GM13976 (cell line): ENCODE results near the gene CDKL4.
"Not testable (repeated sequence)": the region's sequence is repeated elsewhere in the genome, so short reads cannot be mapped to it uniquely, and the experiment has no call there.

ENCODE experiments used
- DNase-seq: peaks from one replicate; pipeline ENCODE4 v3.0.0; 2012; ENCODE audit warnings: low spot score
- in situ Hi-C: fragments of 300-500 bp; cut with MboI; formaldehyde crosslinking; loops from one replicate; pipeline ENCODE4 v1.12.0; 2022; ENCODE audit warnings: low sequenced_read_pairs, mixed read lengths, inconsistent platforms; ENCODE audit not compliant: unreplicated experiment
- TF ChIP-seq, protein P1 (sequence below): IDR thresholded peaks from 2 replicates; pipeline ENCODE4 v1.5.1; 2012; ENCODE audit warnings: borderline replicate concordance, mild to moderate bottlenecking; ENCODE audit not compliant: insufficient read depth; ENCODE audit errors: extremely low read depth, missing control alignments, control extremely low read depth

Gene CDKL4

DNA sequence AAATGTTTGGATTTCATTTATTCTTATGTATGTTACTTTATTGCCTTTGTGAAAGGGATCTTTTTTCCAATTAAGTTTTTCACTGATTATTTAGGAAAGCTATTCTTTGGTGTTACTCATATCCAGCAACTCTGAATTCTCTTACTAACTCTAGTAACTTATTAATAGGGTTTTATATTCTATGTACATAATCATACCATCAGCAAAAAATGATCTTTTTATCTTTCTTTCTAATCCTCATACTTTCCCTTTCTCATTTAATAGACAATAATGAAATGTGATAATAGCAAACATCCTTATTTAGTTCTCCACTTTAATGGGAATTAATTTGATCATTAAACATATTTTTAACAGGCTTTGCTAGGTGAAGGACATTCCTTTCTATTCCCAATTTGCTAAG lies 12.3 kb upstream of the CDKL4 start:
- TF ChIP-seq, protein P1, sequence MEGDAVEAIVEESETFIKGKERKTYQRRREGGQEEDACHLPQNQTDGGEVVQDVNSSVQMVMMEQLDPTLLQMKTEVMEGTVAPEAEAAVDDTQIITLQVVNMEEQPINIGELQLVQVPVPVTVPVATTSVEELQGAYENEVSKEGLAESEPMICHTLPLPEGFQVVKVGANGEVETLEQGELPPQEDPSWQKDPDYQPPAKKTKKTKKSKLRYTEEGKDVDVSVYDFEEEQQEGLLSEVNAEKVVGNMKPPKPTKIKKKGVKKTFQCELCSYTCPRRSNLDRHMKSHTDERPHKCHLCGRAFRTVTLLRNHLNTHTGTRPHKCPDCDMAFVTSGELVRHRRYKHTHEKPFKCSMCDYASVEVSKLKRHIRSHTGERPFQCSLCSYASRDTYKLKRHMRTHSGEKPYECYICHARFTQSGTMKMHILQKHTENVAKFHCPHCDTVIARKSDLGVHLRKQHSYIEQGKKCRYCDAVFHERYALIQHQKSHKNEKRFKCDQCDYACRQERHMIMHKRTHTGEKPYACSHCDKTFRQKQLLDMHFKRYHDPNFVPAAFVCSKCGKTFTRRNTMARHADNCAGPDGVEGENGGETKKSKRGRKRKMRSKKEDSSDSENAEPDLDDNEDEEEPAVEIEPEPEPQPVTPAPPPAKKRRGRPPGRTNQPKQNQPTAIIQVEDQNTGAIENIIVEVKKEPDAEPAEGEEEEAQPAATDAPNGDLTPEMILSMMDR = no peak
- no peak for DNase-seq
- in situ Hi-C loops = no loop called here

- TF ChIP-seq, protein P1 = no peak
- no peak for DNase-seq
- in situ Hi-C loops = no loop called here
These were observed 9.2 kb upstream of the CDKL4 start for GRCh38 chr2:39252888-39253518.

DNA sequence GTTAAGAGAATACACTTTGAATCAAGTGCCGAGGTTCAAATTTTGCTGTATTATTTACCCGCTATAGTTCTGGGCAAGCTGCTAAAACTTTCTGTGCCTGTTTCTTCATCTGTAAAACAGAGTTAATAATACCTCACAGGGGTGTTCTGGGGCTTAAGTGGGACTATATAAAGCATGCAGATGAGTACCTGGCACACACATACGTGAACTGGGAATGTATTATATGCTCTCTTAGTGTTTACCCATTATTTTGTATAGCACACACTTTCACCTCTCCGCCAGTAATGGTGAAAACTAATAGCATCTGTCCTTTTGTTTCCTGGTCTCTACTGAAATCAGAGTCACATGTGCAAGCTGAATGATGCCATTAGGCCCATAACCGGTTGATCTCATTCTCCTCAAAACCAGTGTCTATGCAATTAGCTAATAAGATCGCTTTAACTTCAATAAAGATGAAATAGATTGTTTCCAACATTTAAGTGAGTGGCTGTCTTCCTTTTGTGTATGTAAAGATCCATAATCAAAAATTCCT lies 3.8 kb upstream of the CDKL4 start:
- in situ Hi-C loops = no loop called here
- DNase-seq = no peak
- TF ChIP-seq, protein P1 = no peak

- TF ChIP-seq, protein P1 = no peak
- DNase-seq = no peak
- in situ Hi-C loops = no loop called here
These were observed 2.7 kb upstream of the CDKL4 start for GRCh38 chr2:39246382-39246980.

GRCh38 chr2:39244963-39245625 lies 1.3 kb upstream of the CDKL4 start:
- not testable (repeated sequence) for DNase-seq

GRCh38 chr2:39244241-39244862 lies 582 bp upstream of the CDKL4 start:
- DNase-seq, in situ Hi-C loops: not testable (repeated sequence)

More at GRCh38 chr2:39244963-39245625, 1.3 kb upstream of the CDKL4 start:
- in situ Hi-C loops = not testable (repeated sequence)

DNA sequence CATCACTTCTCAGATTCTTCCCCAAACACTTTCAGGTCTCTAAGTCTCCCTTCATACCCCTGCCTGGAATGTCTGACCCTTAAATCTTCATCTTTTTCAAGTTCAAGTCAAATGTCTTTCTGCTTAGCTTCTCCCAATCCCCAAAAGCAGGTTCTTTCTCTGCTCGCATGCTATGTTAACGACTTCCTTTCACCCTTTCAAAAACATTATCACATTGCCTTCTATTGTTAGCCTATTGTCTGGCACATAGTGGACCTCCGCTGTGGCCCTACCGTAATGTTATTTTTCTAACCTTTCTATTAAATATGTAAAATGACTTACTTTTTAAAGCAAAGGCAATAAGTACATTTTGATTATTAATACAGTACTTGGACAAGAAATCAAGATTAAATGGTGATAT lies 2.2 kb downstream of the CDKL4 start:
- TF ChIP-seq, protein P1 = no peak

More for the DNA sequence above, 2.2 kb downstream of the CDKL4 start:
- in situ Hi-C loops = no loop called here
- DNase-seq = no peak
